ENCODE measurements around the gene SLC11A2. TPM values are rescaled to one million over a fixed set of nuclear protein-coding genes. Genes with fewer than 3 reads are reported as not detected.
"Not testable (repeated sequence)": the region's sequence is repeated elsewhere in the genome, so short reads cannot be mapped to it uniquely, and the experiment has no call there.

SLC11A2 gene
- total RNA-seq, 2 donors from 2014 or later: 51.8 to 56.3 TPM

- no peak for ATAC-seq (replicated peaks)
- Mint-ChIP-seq H3K27me3 (no peaks in the 10 kb centered on the region), H3K27ac (no peak overlapping the region)
These were observed 92.6 kb downstream of the SLC11A2 start for GRCh38 chr12:50933459-50934124.

GRCh38 chr12:50932787-50933280 lies 93.3 kb downstream of the SLC11A2 start:
- Mint-ChIP-seq H3K36me3 (ENCODE audit: low read depth) (no peaks in the 10 kb centered on the region), H3K9me3 (no peaks in the 10 kb centered on the region), H3K27me3 (no peaks in the 10 kb centered on the region), H3K4me3 (no peak overlapping the region), H3K4me1 (no peaks in the 10 kb centered on the region), H3K27ac (no peak overlapping the region)
- ATAC-seq (replicated peaks): peak; percentile 39

More at GRCh38 chr12:50933459-50934124, 92.6 kb downstream of the SLC11A2 start:
- no peaks in the 10 kb centered on the region for H3K9me3 Mint-ChIP-seq
- no peak overlapping the region for H3K4me3 Mint-ChIP-seq
- no peaks in the 10 kb centered on the region for H3K36me3 Mint-ChIP-seq (ENCODE audit: low read depth)
- no peaks in the 10 kb centered on the region for H3K4me1 Mint-ChIP-seq

GRCh38 chr12:50930477-50930876 lies 95.7 kb downstream of the SLC11A2 start:
- H3K4me1 Mint-ChIP-seq; H3K27ac Mint-ChIP-seq; H3K9me3 Mint-ChIP-seq; H3K36me3 Mint-ChIP-seq (ENCODE audit: low read depth); H3K27me3 Mint-ChIP-seq; H3K4me3 Mint-ChIP-seq: not testable (repeated sequence)
- peak; percentile 80 for ATAC-seq (replicated peaks)

GRCh38 chr12:50929831-50930230 lies 96.4 kb downstream of the SLC11A2 start:
- H3K27ac Mint-ChIP-seq: no peak overlapping the region

More at GRCh38 chr12:50929831-50930230, 96.4 kb downstream of the SLC11A2 start:
- Mint-ChIP-seq H3K27me3 (no peaks in the 10 kb centered on the region), H3K4me1 (no peaks in the 10 kb centered on the region), H3K36me3 (ENCODE audit: low read depth) (no peaks in the 10 kb centered on the region), H3K9me3 (no peaks in the 10 kb centered on the region), H3K4me3 (no peak overlapping the region)
- ATAC-seq (replicated peaks): no peak

Other genes with a start within 250 kb of the SLC11A2 start
- not detected for gene TMPRSS12, start 183.5 kb downstream of the SLC11A2 start, total RNA-seq
- gene HIGD1C, start 73.8 kb downstream of the SLC11A2 start, total RNA-seq: not detected
- 10 to 100 TPM; 74.8 to 90.2 TPM for gene LETMD1, start 21.9 kb upstream of the SLC11A2 start, total RNA-seq
- gene CSRNP2, start 57.2 kb upstream of the SLC11A2 start, total RNA-seq: 10 to 100 TPM; 14.4 to 16.1 TPM
- gene TFCP2, start 146.8 kb upstream of the SLC11A2 start, total RNA-seq: 10 to 100 TPM; 30.4 to 30.7 TPM
- 10 to 100 TPM in 1 of 2 donors, 1 to 10 TPM in 1; 6.9 to 25.2 TPM for gene POU6F1, start 191.7 kb upstream of the SLC11A2 start, total RNA-seq
- gene DAZAP2, start 212.4 kb upstream of the SLC11A2 start, total RNA-seq: 100 to 1,000 TPM; 110 to 124 TPM
- under 1 TPM; 0.13 to 0.50 TPM for gene SMAGP, start 244.0 kb upstream of the SLC11A2 start, total RNA-seq

All from activated T-helper 17 cell treated with anti-CD3 and anti-CD28 coated beads, Interleukin-2, amount 50 U/mL, for 72 hours (primary cell).